OCI-LY1 (cell line): ENCODE results near the gene RNGTT.
"Not testable (repeated sequence)": the region's sequence is repeated elsewhere in the genome, so short reads cannot be mapped to it uniquely, and the experiment has no call there.

Source experiments
- CTCF ChIP-seq: fragments of 200-600 bp; sonication (generic), shearing (Covaris generic); IDR thresholded peaks from 2 replicates; pipeline ENCODE4 v1.5.1; 2017; ENCODE audit warnings: mild to moderate bottlenecking, antibody characterized with exemption, low read length, moderate library complexity, mixed read lengths
- EZH2 ChIP-seq: fragments of 200-600 bp; sonication (generic), shearing (Covaris generic); IDR thresholded peaks from 2 replicates; pipeline ENCODE4 v1.8.0; 2017; ENCODE audit warnings: borderline replicate concordance, mixed run types, mild to moderate bottlenecking, antibody characterized with exemption, low read length, moderate library complexity, mixed read lengths

DNA sequence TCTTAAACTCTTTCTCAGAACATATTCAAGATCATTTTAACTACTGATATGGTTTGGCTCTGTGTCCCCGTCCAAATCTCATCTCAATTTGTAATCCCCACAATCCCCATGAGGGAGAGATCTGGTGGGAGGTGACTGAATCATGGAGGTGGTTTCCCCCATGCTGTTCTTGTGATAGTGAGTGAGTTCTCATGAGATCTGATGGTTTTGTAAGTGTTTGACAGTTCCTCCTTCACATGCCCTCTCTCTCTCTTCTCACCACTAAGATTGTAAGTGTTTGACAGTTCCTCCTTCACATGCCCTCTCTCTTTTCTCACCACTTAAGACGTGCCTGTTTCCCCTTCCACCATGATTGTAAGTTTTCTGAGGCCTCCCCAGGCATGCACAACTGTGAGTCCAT is 56.3 kb downstream of the RNGTT start:
- TF ChIP-seq CTCF, EZH2: not testable (repeated sequence)
